B cell (primary cell): ENCODE data around the gene IQCH. TPM values are rescaled to one million over a fixed set of nuclear protein-coding genes. Genes with fewer than 3 reads are reported as not detected.

Experiments
- ATAC-seq: fragments of 200-7000 bp; cut with Tn5 transposase; one replicate; pipeline ENCODE4 v1.10.0; 2021; ENCODE audit warnings: low read depth, mild to moderate bottlenecking, moderate number of reproducible peaks, moderate library complexity
- CTCF ChIA-PET: fragments of 350-600 bp; sonication (Branson Sonifier 250); formaldehyde crosslinking; loops from one replicate; lab custom pipeline; 2021; ENCODE audit warnings: antibody characterized with exemption, inconsistent platforms; lab: Charles Lee
- POLR2A ChIA-PET: fragments of 350-600 bp; sonication (Branson Sonifier 250); formaldehyde crosslinking; loops from one replicate; lab custom pipeline; 2021; ENCODE audit warnings: antibody characterized with exemption; lab: Charles Lee
- DNase-seq: peaks from one replicate; pipeline ENCODE4 v3.0.0; 2013
- H2AFZ ChIP-seq: 2 replicates; pipeline ENCODE4 v1.6.1; 2012; ENCODE audit warnings: mild to moderate bottlenecking, low read depth, low read length; ENCODE audit not compliant: insufficient read depth, poor library complexity, severe bottlenecking
- H3K27ac ChIP-seq, 2 donors: 1 replicate in 1 of 2; 2 replicates in 1 of 2; pipeline ENCODE4 v1.5.1; 2012 to 2013; ENCODE audit warnings: low read length in 2 of 2, mild to moderate bottlenecking in 2 of 2, moderate library complexity in 1 of 2
- H3K27me3 ChIP-seq, 4 experiments: fragments of 200-600 bp in 1 of 4; sonication (generic) in 1 of 4; replicated peaks in 1 of 4; 1 replicate in 2 of 4; 2 replicates in 2 of 4; pipeline versions ENCODE4 v1.6.1 to v1.7.0; 2013 to 2016; ENCODE audit warnings: low read length in 3 of 4, mild to moderate bottlenecking in 2 of 4, mixed read lengths in 1 of 4, moderate library complexity in 1 of 4; ENCODE audit not compliant: insufficient read depth in 4 of 4, control insufficient read depth in 3 of 4; ENCODE audit errors: control extremely low read depth in 1 of 4
- H3K36me3 ChIP-seq, 2 experiments: replicated peaks in 1 of 2; 1 replicate in 1 of 2; 2 replicates in 1 of 2; pipeline versions ENCODE4 v1.6.1 to v1.7.1; 2013; ENCODE audit warnings: low read length in 1 of 2; ENCODE audit not compliant: insufficient read depth in 2 of 2, control insufficient read depth in 1 of 2; ENCODE audit errors: control extremely low read depth in 1 of 2, extremely low read depth in 1 of 2
- H3K4me1 ChIP-seq, 2 donors: fragments of 200-600 bp in 1 of 2; sonication (generic) in 1 of 2; 1 replicate in 1 of 2; 2 replicates in 1 of 2; pipeline versions ENCODE4 v1.5.1 to v1.6.1; 2013 to 2017; ENCODE audit warnings: low read length in 2 of 2; ENCODE audit not compliant: control insufficient read depth in 2 of 2, insufficient read depth in 2 of 2
- H3K4me2 ChIP-seq: replicated peaks from 2 replicates; pipeline ENCODE3; 2012; ENCODE audit warnings: mild to moderate bottlenecking, low read depth, low read length; ENCODE audit not compliant: poor library complexity, severe bottlenecking
- H3K4me3 ChIP-seq, 5 experiments: fragments of 200-600 bp in 1 of 5; sonication (generic) in 1 of 5; 1 replicate in 3 of 5; 2 replicates in 2 of 5; pipeline versions ENCODE4 v1.5.1 to v1.7.0; 2011 to 2016; ENCODE audit warnings: low read length in 4 of 5, mild to moderate bottlenecking in 4 of 5, low read depth in 2 of 5, control low read depth in 1 of 5, moderate library complexity in 1 of 5; ENCODE audit not compliant: insufficient read depth in 1 of 5; ENCODE audit errors: control extremely low read depth in 1 of 5, extremely low read depth in 1 of 5
- H3K79me2 ChIP-seq: fragments of 200-600 bp; sonication (generic); one replicate; pipeline ENCODE4 v1.6.0; 2016; ENCODE audit warnings: low read length; ENCODE audit not compliant: control insufficient read depth, insufficient read depth
- H3K9ac ChIP-seq: fragments of 200-600 bp; sonication (generic); 2 replicates; pipeline ENCODE4 v1.6.1; 2017; ENCODE audit warnings: mild to moderate bottlenecking, low read length, moderate library complexity
- H3K9me3 ChIP-seq, 3 donors: one replicate each; pipeline versions ENCODE4 v1.6.1 to v1.7.1; 2013; ENCODE audit warnings: low read length in 2 of 3; ENCODE audit not compliant: control insufficient read depth in 2 of 3, insufficient read depth in 1 of 3; ENCODE audit errors: control extremely low read depth in 1 of 3
- H4K20me1 ChIP-seq: 2 replicates; pipeline ENCODE4 v1.6.0; 2012; ENCODE audit warnings: mild to moderate bottlenecking, low read length; ENCODE audit not compliant: insufficient read depth, control insufficient read depth, poor library complexity, severe bottlenecking
- H3K27ac Mint-ChIP-seq: one replicate; pipeline ENCODE4 v1.8.0; 2021; ENCODE audit warnings: mixed read lengths
- H3K27me3 Mint-ChIP-seq: one replicate; pipeline ENCODE4 v1.8.0; 2021; ENCODE audit warnings: mixed read lengths
- H3K4me1 Mint-ChIP-seq: one replicate; pipeline ENCODE4 v1.8.0; 2021; ENCODE audit warnings: mixed read lengths
- H3K4me3 Mint-ChIP-seq: one replicate; pipeline ENCODE4 v1.8.0; 2021; ENCODE audit warnings: mixed read lengths
- H3K9me3 Mint-ChIP-seq: one replicate; pipeline ENCODE4 v1.8.0; 2022; ENCODE audit warnings: mixed read lengths; ENCODE audit not compliant: insufficient read depth
- EZH2 ChIP-seq: IDR thresholded peaks from 2 replicates; pipeline ENCODE4 v1.6.1; 2012; ENCODE audit warnings: borderline replicate concordance, low read depth, mild to moderate bottlenecking, moderate library complexity, low read length; ENCODE audit not compliant: insufficient read depth, poor library complexity, severe bottlenecking
- WGBS: methylation state at CpG from one replicate; pipeline ENCODE4 v1.1.5; 2013; ENCODE audit warnings: missing lambda C conversion rate; ENCODE audit not compliant: insufficient coverage; 5-methylcytosine and 5-hydroxymethylcytosine counted together
- intact Hi-C: fragments of 100-400 bp; cut with micrococcal nuclease; formaldehyde crosslinking; loops from one replicate; pipeline ENCODE4 v1.10.0; 2022
- polyA plus RNA-seq: library from polyadenylated mRNA; depleted of rRNA; stranded (reverse); fragments of >200 nt; gene quantifications from 2 replicates; pipeline ENCODE4 v1.2.3, GENCODE V29; 2012
- total RNA-seq, 2 donors: library from RNA; stranded (reverse); fragments of 120-200 nt in 1 of 2; gene quantifications; 1 replicate in 1 of 2; 2 replicates in 1 of 2; pipeline versions ENCODE4 v1.2.3 to v1.2.4, GENCODE V29; 2013 to 2022
- TF ChIP-seq, protein P1 (sequence below): fragments of 200-600 bp; IDR thresholded peaks from one replicate; pipeline ENCODE4 v1.8.0; 2022; ENCODE audit warnings: antibody characterized with exemption, mild to moderate bottlenecking

The IQCH gene
- total and polyA plus RNA-seq, 2 donors (not counting 1 experiment from before 2014, with no cell fraction given): 1.6 TPM; not detected in 1

DNA sequence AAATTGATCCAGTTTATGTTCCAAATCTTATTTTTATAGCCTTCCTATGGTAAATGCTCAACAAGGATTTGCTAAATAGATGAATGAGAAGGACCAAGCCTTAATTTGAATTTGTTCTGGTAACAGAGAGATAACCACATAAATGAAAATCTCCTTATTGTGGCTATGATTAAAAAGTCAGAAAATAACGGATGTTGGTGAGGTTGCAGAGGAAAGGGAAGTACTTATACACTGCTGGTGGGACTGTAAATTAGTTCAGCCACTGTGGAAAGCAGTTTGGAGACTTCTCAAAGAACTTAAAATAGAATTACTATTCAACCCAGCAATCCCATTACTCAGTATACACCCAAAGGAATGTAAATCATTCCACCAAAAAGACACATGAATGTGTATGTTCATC, 26.3 kb upstream of the IQCH start:
- DNase-seq (no peak), ATAC-seq (no peak)
- Histone ChIP-seq H3K27me3 (no peaks in the 10 kb centered on the region), H3K9ac (no peak overlapping the region), H2AFZ (no peak overlapping the region), H3K4me1 (peaks cover 0 to 4% of the 10 kb centered on the region in 2 donors), H3K36me3 (peaks cover 0 to 23% of the 10 kb centered on the region in 2 experiments), H3K27ac (no peak overlapping the region), H3K9me3 (no peaks in the 10 kb centered on the region), H3K79me2 (no peaks in the 10 kb centered on the region), H3K4me3 (no peak overlapping the region), H3K4me2 (no peak overlapping the region), H4K20me1 (no peaks in the 10 kb centered on the region)
- WGBS: no CpG with 5 or more reads among the region's 1 CpG
- H3K4me3 Mint-ChIP-seq: no peak overlapping the region
- TF ChIP-seq EZH2: no peak
- TF ChIP-seq, protein P1, sequence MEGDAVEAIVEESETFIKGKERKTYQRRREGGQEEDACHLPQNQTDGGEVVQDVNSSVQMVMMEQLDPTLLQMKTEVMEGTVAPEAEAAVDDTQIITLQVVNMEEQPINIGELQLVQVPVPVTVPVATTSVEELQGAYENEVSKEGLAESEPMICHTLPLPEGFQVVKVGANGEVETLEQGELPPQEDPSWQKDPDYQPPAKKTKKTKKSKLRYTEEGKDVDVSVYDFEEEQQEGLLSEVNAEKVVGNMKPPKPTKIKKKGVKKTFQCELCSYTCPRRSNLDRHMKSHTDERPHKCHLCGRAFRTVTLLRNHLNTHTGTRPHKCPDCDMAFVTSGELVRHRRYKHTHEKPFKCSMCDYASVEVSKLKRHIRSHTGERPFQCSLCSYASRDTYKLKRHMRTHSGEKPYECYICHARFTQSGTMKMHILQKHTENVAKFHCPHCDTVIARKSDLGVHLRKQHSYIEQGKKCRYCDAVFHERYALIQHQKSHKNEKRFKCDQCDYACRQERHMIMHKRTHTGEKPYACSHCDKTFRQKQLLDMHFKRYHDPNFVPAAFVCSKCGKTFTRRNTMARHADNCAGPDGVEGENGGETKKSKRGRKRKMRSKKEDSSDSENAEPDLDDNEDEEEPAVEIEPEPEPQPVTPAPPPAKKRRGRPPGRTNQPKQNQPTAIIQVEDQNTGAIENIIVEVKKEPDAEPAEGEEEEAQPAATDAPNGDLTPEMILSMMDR: no peak
- CTCF ChIA-PET: interaction anchor here (1.2 kb wide), 1 partner anchor 76 kb away, joined by 3 read pairs; no protein-coding TSS in a partner anchor
- no peaks in the 10 kb centered on the region for H3K9me3 Mint-ChIP-seq
- no peaks in the 10 kb centered on the region for H3K27me3 Mint-ChIP-seq
- intact Hi-C loops: no loop called here
- POLR2A ChIA-PET: no interaction called here
- H3K4me1 Mint-ChIP-seq: peaks cover 11% of the 10 kb centered on the region
- no peak overlapping the region for H3K27ac Mint-ChIP-seq

DNA sequence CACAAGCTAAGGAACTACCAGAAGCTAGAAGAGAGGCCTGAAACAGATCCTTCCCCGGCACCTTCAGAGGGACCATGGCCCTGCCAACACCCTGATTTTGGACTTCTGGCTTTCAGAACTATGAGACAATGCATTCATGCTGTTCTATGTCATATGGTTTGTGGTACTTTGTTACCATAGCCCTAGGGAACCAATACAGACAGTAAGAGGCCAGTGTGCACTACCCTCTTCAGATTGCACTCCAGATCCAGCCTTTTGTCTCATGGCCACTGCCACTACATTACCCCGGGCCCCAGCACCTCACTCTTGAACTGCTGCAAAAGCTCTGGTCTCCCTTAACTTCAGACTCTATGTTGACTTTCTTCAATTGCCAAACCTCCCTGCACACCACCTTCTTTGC, 24.1 kb upstream of the IQCH start:
- H2AFZ ChIP-seq: no peak overlapping the region
- Mint-ChIP-seq H3K4me1 (peaks cover 11% of the 10 kb centered on the region), H3K27me3 (no peaks in the 10 kb centered on the region), H3K9me3 (no peaks in the 10 kb centered on the region), H3K4me3 (no peak overlapping the region), H3K27ac (no peak overlapping the region)
- no peak for ATAC-seq
- TF ChIP-seq, protein P1: no peak
- no peak for TF ChIP-seq EZH2
- peaks cover 0 to 4% of the 10 kb centered on the region in 2 donors for H3K4me1 ChIP-seq
- H3K79me2 ChIP-seq: peaks cover 5% of the 10 kb centered on the region
- WGBS: 100% methylated on average over 2 of the region's 2 CpGs
- no peak overlapping the region for H3K9ac ChIP-seq
- H3K27me3 ChIP-seq: no peaks in the 10 kb centered on the region
- H4K20me1 ChIP-seq: no peaks in the 10 kb centered on the region
- POLR2A ChIA-PET: no interaction called here
- no peak overlapping the region for H3K4me3 ChIP-seq
- CTCF ChIA-PET: interaction anchor here (1.1 kb wide), 1 partner anchor 10 kb away, joined by 5 read pairs; no protein-coding TSS in a partner anchor
- H3K36me3 ChIP-seq: peaks cover 0 to 30% of the 10 kb centered on the region in 2 experiments
- H3K9me3 ChIP-seq: no peaks in the 10 kb centered on the region
- no peak overlapping the region for H3K27ac ChIP-seq
- no peak overlapping the region for H3K4me2 ChIP-seq
- DNase-seq: no peak
- intact Hi-C loops: no loop called here
